Iris pigment epithelial cell (primary cell): ENCODE data around the gene CARHSP1.
A peak's percentile ranks its signal among the peaks of the same experiment; 100 is the strongest.
"Not testable (repeated sequence)": the region's sequence is repeated elsewhere in the genome, so short reads cannot be mapped to it uniquely, and the experiment has no call there.

ENCODE experiments used
- DNase-seq: peaks from one replicate; pipeline ENCODE4 v3.0.0-alpha.2; 2011; ENCODE audit warnings: low read depth

Gene CARHSP1

GRCh38 chr16:8854298-8854948 lies 14.4 kb downstream of the CARHSP1 start:
- no peak for DNase-seq

- DNase-seq = peak; percentile 72
Measured at GRCh38 chr16:8853611-8854010, 15.2 kb downstream of the CARHSP1 start.

- DNase-seq = no peak
Measured at GRCh38 chr16:8853150-8853549, 15.7 kb downstream of the CARHSP1 start.

GRCh38 chr16:8852534-8852933 lies 16.3 kb downstream of the CARHSP1 start:
- DNase-seq = no peak

- no peak for DNase-seq
Measured at GRCh38 chr16:8851761-8852403, 16.9 kb downstream of the CARHSP1 start.

GRCh38 chr16:8850279-8850885 lies 18.4 kb downstream of the CARHSP1 start:
- peak; percentile 83 for DNase-seq

GRCh38 chr16:8849411-8850011 lies 19.3 kb downstream of the CARHSP1 start:
- peak; percentile 93 for DNase-seq

GRCh38 chr16:8848939-8849391 lies 19.8 kb downstream of the CARHSP1 start:
- peak; percentile 81 for DNase-seq

GRCh38 chr16:8848231-8848938 lies 20.4 kb downstream of the CARHSP1 start:
- DNase-seq = no peak

GRCh38 chr16:8847623-8848022 lies 21.2 kb downstream of the CARHSP1 start:
- DNase-seq = no peak

- DNase-seq = no peak
Measured at GRCh38 chr16:8847145-8847544, 21.7 kb downstream of the CARHSP1 start.

- no peak for DNase-seq
Measured at GRCh38 chr16:8846401-8846932, 22.3 kb downstream of the CARHSP1 start.

GRCh38 chr16:8845699-8846298 lies 23.0 kb downstream of the CARHSP1 start:
- no peak for DNase-seq

- not testable (repeated sequence) for DNase-seq
Measured at GRCh38 chr16:8843296-8843695, 25.5 kb downstream of the CARHSP1 start.

GRCh38 chr16:8842016-8842415 lies 26.8 kb downstream of the CARHSP1 start:
- not testable (repeated sequence) for DNase-seq

GRCh38 chr16:8837594-8837993 lies 31.2 kb downstream of the CARHSP1 start:
- DNase-seq = not testable (repeated sequence)

- DNase-seq = not testable (repeated sequence)
Measured at GRCh38 chr16:8836797-8837196, 32.0 kb downstream of the CARHSP1 start.

- no peak for DNase-seq
Measured at GRCh38 chr16:8832717-8833105, 36.1 kb downstream of the CARHSP1 start.

GRCh38 chr16:8831871-8832716 lies 36.7 kb downstream of the CARHSP1 start:
- no peak for DNase-seq

GRCh38 chr16:8831450-8831849 lies 37.4 kb downstream of the CARHSP1 start:
- no peak for DNase-seq
